Erythroblast (primary cell): ENCODE data around the gene NUDCD3.

Experiments used
- GATA1 ChIP-seq: IDR thresholded peaks from 2 replicates; pipeline ENCODE4 v1.6.1; 2011; ENCODE audit warnings: low read depth, mild to moderate bottlenecking, control low read depth, low read length, moderate library complexity
- POLR2A ChIP-seq: IDR thresholded peaks from 2 replicates; pipeline ENCODE4 v1.6.1; 2011; ENCODE audit warnings: mild to moderate bottlenecking, low read length

DNA sequence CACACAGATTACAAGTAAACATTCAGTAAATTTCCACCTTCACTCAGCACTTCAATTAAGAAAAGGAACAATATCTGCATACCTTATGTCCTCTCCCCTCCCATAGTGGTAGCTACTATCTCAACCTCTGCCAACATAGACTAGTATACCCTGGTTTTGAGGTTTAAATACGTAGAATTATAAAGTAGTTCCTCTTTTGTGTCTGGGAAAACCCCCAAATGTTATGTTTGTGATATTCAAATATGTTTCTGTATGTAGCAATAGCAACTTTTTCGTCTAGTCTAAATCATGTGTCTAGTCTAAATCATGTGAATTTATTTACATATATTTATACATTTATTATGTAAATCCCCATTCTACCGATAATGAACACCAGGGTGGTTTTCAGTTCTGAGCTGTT, 151.9 kb downstream of the NUDCD3 start:
- TF ChIP-seq POLR2A (no peak), GATA1 (no peak)
